Fibroblast of pulmonary artery (primary cell): ENCODE data around the gene ZNF565.

ENCODE experiments used
- DNase-seq: peaks from one replicate; pipeline ENCODE4 v3.0.0-alpha.2; 2010; ENCODE audit warnings: low read depth
- H3K4me3 ChIP-seq: replicated peaks from 2 replicates; pipeline ENCODE4 v1.5.1; 2011; ENCODE audit warnings: low read depth, mild to moderate bottlenecking, control low read depth, low read length, moderate library complexity
- TF ChIP-seq, protein P1 (sequence below): IDR thresholded peaks from 2 replicates; pipeline ENCODE4 v1.5.1; 2011; ENCODE audit warnings: mild to moderate bottlenecking, control low read depth, low read length, inconsistent platforms; ENCODE audit errors: missing control alignments

The ZNF565 gene

DNA sequence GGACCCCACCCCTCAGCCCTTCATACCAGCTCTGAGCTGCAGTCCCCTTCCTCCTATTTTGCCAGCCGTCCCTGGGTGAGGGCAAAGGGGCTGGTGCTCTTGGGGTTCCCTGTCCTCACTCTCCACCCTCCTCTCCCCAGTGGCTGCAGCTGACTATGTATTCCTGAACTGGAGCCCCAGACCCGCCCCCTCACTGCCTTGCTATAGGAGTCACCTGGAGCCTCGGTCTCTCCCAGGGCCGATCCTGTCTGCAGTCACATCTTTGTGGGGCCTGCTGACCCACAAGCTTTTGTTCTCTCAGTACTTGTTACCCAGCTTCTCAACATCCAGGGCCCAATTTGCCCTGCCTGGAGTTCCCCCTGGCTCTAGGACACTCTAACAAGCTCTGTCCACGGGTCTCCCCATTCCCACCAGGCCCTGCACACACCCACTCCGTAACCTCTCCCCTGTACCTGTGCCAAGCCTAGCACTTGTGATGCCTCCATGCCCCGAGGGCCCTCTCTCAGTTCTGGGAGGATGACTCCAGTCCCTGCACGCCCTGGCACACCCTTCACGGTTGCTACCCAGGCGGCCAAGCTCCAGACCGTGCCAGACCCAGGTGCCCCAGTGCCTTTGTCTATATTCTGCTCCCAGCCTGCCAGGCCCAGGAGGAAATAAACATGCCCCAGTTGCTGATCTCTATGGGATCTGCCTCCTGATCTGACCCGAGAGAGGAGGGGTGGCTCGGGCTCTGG lies 64.6 kb downstream of the ZNF565 start:
- H3K4me3 ChIP-seq = no peak overlapping the region
- TF ChIP-seq, protein P1, sequence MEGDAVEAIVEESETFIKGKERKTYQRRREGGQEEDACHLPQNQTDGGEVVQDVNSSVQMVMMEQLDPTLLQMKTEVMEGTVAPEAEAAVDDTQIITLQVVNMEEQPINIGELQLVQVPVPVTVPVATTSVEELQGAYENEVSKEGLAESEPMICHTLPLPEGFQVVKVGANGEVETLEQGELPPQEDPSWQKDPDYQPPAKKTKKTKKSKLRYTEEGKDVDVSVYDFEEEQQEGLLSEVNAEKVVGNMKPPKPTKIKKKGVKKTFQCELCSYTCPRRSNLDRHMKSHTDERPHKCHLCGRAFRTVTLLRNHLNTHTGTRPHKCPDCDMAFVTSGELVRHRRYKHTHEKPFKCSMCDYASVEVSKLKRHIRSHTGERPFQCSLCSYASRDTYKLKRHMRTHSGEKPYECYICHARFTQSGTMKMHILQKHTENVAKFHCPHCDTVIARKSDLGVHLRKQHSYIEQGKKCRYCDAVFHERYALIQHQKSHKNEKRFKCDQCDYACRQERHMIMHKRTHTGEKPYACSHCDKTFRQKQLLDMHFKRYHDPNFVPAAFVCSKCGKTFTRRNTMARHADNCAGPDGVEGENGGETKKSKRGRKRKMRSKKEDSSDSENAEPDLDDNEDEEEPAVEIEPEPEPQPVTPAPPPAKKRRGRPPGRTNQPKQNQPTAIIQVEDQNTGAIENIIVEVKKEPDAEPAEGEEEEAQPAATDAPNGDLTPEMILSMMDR = no peak

DNA sequence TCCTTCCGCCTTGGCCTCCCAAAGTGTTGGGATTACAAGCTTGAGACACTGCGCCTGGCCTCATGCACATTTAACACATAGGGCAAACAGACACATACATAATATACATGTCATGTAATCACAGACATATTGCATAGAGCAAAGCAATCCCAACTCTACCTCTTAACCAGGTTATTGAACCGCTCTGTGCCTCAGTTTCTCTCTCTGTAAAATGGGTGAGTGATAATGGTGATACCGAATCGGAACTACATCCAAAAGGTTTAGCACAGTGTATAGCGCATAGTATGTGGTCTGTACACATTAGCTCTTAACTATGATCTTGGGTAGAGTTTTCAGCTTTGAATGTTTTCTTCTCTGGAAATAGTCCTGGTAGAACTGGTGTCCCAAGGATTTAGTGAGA lies 69.8 kb downstream of the ZNF565 start:
- no peak overlapping the region for H3K4me3 ChIP-seq
- no peak for DNase-seq
- TF ChIP-seq, protein P1 = no peak

More for the DNA sequence above, 64.6 kb downstream of the ZNF565 start:
- no peak for DNase-seq

DNA sequence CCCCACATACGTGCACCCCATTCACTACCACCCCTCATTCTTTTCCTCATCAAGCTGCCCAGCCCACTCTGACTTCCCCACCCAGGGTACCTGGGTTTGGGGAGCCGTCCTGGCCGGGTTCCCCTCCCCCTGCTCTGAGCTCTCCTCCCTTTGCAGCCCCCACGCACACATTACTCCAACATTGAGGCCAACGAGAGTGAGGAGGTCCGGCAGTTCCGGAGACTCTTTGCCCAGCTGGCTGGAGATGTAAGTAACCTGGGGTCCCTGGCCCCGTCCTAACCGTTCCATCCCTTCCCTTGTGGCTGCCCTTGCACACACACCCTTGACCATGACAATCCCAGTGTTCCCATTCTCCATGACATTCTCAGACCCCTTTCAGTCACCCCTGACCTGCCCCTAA lies 72.0 kb downstream of the ZNF565 start:
- DNase-seq = no peak
- H3K4me3 ChIP-seq = no peak overlapping the region
- TF ChIP-seq, protein P1 = no peak

DNA sequence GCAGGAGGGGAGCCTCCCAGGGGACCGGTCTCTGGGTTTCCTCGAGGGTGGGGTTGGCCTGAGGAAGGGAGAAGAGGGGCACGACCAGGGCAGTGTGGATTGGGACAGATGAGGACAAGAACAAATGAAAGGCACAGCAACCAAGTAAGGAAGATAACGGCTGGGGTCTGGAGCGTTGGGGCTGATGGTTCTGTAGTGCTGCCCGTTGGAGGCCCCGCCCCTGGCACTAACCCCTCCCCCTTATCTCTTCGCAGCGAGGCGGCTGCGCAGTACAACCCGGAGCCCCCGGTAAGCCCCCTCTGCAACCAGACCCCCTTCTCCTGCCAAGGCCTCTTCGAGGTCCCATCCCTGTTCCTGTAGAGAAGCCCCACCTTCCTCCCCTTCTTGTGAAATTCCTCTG lies 72.4 kb downstream of the ZNF565 start:
- H3K4me3 ChIP-seq = no peak overlapping the region
- DNase-seq = no peak
- TF ChIP-seq, protein P1 = no peak

DNA sequence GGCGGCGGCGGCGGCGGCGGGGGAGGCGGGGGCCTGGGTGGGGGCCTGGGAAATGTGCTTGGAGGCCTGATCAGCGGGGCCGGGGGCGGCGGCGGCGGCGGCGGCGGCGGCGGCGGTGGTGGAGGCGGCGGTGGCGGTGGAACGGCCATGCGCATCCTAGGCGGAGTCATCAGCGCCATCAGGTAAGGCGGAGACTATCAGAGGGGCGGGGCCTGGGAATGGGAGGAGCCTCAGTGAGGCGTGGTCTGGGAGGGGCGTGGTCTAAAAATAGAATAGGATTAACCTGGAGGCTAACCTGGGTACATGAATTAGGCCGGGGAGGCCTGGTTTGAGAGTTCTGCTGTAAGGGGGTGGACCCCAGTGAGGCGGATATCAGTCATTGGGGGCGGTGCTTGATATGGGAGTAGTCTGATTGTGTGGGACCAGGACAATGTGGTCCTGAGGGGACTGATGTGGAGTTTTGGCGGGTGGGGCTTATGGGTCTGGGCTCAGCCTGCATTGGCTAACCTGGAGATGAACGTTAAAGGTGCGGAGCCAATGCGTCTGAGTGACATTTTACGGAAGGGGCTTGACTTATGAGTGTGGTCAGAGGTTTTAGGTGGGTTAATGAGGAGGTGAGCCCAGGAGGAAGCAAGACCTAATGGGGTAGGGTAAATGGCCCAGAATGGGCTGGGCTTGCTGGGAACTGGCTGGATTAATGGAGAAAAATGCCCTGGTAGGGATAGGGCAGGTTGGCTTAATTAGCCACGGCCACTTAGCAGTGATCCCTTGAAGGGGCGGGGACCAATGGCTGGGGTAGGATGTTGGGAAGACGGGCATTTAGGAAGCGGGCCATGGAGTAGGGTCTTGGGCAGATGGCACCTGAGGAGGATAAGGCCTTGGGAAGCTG lies 73.2 kb downstream of the ZNF565 start:
- TF ChIP-seq, protein P1 = no peak
- H3K4me3 ChIP-seq = peak overlapping the region; percentile 86
- peak; percentile 83 for DNase-seq

DNA sequence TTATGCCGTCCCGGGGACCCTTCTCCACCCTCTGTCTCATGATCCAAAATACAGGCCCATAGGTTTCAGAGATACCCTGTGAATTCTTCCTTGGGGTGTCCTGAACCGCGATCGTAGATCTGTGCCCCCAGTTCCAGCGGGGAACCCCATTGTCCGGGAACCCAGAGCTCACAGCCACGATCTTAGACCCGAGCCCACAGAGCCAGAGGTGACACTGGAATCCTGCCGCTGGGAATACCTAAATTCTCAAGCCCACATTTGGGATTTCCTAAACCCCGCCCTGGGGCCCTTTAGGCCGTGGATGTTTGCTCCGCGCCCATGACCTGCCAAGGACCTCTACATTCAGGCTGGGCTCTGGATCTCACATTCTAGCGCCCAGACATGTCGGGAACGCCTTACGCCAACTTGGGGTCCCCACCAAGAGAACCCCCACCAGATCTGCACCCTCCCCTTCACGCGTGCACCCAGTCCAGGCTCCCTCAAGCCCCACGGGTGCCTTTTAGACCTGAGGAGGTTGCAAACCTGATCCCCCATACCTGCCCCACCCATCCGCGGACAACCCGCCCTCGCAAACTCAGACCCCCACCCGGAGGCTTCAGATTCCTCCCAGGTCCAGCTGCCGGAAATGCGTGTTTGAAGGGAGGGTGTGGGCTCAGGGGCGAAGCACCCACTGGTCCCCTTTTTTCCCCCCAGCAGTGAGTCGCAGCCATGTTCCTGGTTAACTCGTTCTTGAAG lies 74.0 kb downstream of the ZNF565 start:
- H3K4me3 ChIP-seq = peak overlapping the region; percentile 86
- DNase-seq = peak; percentile 57
- TF ChIP-seq, protein P1 = no peak
